Esophagus squamous epithelium (tissue), 4 donors: ENCODE results near the gene TLE6.

Source experiments
- POLR2A ChIP-seq, 4 donors: fragments of 450-650 bp; IDR thresholded peaks; one replicate each; pipeline ENCODE4 v1.6.1; 2017; ENCODE audit warnings: antibody characterized with exemption in 4 of 4, mild to moderate bottlenecking in 4 of 4, moderate library complexity in 3 of 4
- TF ChIP-seq, protein P1 (sequence below), 6 experiments: fragments of 450-650 bp in 4 of 6; fragments of 200-600 bp in 2 of 6; sonication (generic) in 2 of 6; IDR thresholded peaks; one replicate each; pipeline ENCODE4 v1.5.1; 2016 to 2019; ENCODE audit warnings: antibody characterized with exemption in 6 of 6, mild to moderate bottlenecking in 4 of 6, moderate library complexity in 4 of 6

DNA sequence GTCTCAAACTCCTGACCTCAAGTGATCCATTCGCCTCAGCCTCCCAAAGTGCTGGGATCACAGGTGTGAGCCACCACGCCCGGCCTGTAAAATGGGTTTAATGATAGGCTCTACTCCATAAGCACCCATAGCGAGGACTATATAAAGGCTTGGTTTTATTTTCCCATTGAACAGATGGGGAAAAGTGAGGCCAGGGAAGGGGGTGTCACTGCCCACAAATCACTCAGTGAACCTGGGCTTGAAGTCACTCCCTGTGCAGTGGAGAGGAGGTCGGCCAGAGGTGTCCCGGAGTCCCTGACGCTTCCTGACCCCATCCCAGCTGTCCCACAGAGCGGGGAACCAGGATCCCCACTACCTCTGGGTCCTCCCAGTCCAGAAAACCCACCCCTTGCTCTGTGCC is 36.8 kb downstream of the TLE6 start:
- TF ChIP-seq, protein P1, sequence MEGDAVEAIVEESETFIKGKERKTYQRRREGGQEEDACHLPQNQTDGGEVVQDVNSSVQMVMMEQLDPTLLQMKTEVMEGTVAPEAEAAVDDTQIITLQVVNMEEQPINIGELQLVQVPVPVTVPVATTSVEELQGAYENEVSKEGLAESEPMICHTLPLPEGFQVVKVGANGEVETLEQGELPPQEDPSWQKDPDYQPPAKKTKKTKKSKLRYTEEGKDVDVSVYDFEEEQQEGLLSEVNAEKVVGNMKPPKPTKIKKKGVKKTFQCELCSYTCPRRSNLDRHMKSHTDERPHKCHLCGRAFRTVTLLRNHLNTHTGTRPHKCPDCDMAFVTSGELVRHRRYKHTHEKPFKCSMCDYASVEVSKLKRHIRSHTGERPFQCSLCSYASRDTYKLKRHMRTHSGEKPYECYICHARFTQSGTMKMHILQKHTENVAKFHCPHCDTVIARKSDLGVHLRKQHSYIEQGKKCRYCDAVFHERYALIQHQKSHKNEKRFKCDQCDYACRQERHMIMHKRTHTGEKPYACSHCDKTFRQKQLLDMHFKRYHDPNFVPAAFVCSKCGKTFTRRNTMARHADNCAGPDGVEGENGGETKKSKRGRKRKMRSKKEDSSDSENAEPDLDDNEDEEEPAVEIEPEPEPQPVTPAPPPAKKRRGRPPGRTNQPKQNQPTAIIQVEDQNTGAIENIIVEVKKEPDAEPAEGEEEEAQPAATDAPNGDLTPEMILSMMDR (IDR thresholded peaks at IDR 0.05), result no peak
- no peak for TF ChIP-seq POLR2A (IDR thresholded peaks at IDR 0.05)
